HG03558 (cell line): ENCODE results near the gene ZBTB3.
"Not testable (repeated sequence)": the region's sequence is repeated elsewhere in the genome, so short reads cannot be mapped to it uniquely, and the experiment has no call there.

Experiments
- ATAC-seq: cut with Tn5 transposase; IDR thresholded peaks from one replicate; pipeline ENCODE4 v1.9.1; 2021; ENCODE audit warnings: moderate number of reproducible peaks; ENCODE audit not compliant: unreplicated experiment; ENCODE audit errors: extremely low read depth

Gene ZBTB3

DNA sequence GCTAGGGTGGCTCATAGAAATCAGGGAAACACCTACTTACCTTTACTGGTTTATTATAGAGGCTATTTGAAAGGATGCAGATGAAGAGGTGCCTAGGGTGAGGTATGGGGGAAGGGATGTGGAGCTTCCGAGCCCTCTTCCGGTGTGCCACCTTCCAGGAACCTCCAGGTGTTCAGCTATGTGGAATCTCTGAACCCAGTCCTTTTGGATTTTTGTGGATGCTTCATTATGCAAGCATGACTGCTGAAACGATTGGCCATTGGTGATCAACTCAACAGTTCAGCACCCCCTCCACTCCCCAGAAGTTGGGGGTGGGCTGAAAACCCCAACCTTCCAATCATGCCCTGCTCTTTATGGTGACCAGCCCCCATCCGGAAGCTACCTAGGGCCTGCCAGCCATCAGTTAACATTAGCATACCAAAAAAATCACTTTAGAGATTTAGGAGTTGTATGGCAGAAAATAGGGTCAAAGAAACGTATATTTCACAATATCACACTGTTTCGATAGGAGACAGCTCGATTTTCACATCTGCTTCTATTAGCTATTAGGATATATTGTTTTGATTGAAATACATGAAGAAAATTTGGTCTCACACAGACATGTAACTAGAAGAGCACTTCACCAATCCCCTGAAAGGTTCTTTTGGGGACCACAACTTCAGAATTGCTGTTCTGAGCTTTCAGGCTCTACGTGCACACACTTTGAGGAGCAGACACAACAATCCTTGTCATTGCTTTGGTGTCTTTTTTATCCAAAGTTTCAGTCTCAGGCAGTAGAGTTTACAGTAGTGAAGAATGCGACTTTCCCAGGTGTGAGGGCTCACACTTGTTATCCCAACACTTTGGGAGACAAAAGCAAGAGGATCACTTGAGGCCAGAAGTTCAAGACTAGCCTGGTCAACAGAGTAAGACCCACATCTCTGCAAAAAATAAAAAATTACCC is 4.2 kb upstream of the ZBTB3 start:
- ATAC-seq: no peak

DNA sequence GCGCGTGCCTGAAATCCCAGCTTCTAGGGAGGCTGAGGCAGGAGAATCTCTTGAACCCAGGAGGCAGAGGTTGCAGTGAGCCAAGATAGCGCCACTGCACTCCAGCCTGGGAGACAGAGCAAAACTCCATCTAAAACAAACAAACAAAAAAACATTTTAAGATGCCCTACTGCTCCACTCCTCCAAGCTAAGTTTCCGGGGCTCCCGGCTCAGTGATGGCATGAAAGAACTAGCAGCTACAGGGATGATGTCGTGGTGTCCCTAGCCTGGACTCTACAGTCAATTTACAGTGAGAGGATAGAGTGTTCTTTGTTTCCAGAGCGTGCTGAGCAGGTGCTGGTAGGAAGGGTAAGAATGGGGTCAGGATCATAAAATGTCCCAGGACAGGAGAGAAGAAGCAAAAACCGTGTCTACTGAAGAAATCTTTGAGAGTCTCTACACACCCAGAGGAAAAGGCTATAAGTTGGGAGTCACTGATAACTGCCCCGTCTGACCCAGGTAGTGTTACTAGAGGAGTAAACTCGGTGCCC is 1.2 kb upstream of the ZBTB3 start:
- no peak for ATAC-seq

DNA sequence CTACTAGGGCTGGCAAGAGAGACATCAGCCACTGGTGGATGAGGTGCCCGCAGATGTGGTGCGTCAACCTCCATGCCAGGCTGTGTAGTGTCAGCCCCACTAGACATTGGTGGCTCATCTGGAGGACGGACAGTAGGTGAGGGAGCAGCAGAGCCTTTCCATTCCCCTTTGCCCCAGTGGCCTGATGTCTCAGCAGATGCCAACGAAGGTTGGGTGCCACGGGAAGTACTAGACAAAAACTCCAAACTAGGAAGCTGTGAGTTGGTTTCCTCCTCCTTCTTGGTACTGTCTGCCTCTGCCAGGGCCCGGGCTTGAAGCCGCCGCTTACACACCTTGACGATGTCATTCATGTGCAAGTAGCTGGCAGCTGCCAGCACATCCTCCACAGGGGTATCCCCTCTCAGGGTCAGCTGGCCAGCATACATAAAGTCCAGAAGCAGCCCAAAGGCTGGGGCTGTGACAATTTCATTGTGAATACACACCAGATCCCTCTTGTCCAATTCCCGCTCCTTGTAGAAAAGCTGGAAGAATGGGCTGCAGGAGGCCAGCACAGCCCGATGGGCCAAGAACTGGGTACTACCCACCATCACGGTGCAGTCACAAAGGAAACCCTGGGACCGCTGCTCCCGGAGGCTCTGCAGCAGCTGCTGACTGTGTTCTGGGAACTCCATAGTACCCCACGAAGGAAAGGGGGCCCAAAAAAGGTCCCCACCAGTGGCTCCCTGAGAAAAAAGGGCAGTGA is 795 bp downstream of the ZBTB3 start:
- ATAC-seq: no peak

DNA sequence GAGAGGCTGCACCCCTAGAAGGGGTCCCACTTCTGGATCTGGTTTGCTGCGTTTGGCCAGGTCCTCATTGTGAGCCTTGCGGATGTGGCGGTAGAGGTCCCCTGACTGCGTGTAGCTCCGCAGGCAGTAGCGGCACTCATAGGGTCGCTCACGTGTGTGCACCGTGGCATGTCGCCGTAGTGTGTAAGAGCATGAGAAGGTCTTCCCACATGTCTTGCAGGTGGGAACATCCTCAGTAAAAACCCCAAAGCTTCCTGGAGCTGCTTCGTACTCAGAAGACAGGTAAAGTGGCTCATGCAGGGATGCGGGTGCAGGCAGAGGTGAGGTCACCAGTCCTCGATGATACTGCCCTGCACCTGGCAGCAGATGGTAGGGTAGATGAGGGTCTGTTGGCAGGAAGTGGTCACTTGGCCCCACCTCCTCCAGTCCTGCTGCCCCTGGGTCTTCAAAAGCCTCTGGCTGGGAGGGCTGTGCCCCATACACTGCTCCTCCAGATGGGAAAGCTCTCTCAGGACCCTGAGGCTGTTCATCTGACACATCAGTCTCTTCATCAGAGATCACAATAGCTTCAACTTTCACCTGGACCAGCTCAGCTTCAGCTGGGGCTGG is 1.7 kb downstream of the ZBTB3 start:
- no peak for ATAC-seq

DNA sequence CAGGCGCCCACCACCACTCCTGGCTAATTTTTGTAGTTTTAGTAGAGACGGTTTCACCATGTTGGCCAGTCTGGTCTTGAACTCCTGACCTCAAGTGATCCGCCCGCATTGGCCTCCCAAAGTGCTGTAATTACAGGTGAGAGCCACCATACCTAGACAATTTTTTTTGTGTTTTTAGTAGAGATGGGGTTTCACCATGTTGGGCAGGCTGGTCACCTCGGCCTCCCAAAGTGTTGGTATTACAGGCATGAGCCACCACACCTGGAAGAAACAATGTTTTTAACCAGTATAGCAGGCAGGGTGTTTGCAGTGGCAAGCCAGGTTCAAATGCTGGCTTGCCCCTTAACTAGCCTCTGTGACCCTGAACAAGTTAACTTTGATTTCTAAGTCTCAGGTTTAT is 4.0 kb downstream of the ZBTB3 start:
- ATAC-seq: not testable (repeated sequence)

DNA sequence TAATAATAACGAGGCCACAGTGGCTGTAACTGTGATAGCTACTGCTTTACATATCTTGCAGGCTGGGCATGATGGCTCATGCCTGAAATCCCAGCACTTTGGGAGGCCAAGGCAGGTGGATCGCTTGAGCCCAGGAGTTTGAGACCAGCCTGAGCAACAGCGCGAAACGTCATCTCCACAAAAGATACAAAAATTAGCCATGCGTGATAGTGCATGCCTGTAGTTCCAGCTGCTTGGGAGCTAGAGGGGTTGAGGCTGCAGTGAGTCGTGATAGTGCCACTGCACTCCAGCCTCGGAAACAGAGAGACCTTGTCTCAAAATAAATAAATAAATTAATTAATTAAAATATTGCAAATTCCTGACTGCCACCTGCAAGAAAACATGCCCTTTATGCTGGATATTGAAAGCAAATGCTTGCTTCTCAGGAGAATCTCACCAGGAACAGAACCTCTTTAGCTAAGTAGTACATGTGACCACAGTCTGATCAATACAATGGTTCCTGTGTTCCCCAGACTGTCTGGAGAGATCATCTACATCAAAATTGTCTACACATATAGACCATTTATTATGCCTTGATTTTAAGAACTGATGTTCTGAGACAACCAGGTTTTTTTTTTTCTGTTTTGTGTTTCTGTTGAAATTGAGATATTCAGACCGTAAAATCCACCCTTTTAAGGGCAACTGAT is 6.3 kb downstream of the ZBTB3 start:
- no peak for ATAC-seq

DNA sequence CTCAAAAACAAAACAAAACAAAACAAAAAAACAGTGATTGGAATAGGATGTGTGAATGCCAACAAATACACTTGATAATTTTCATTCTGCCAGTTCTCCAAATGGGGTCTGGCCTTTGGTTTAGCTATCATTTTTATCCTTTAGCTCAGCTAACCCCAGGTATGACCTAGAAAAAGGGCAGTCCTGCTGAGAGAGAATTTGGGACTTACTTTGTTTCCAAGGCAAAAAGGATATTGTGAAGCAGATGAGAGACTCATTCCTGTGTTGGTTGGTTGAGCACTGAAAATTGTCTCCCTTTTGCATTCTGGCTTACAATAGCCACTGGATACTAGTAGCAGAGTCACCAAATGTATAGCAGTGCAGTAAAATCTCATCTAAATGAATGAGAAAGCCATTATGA is 16.8 kb downstream of the ZBTB3 start:
- no peak for ATAC-seq

DNA sequence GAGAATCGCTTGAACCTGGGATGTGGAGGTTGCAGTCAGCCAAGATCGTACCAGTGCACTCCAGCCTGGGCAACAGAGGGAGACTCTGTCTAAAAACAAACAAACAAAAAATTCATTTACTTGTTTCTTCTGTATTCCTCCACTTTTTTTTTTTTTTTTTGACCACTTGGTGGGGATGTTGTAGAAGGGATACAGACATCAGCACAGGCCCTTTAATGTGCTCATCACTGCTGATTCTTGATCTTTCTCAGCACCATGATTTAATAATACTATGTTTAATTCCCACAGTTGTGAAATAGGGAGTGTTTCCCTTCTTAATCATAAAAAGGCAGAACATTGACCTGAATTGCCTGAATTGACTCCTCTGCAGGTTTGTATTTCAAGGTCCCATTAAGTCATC is 21.1 kb downstream of the ZBTB3 start:
- ATAC-seq: no peak

DNA sequence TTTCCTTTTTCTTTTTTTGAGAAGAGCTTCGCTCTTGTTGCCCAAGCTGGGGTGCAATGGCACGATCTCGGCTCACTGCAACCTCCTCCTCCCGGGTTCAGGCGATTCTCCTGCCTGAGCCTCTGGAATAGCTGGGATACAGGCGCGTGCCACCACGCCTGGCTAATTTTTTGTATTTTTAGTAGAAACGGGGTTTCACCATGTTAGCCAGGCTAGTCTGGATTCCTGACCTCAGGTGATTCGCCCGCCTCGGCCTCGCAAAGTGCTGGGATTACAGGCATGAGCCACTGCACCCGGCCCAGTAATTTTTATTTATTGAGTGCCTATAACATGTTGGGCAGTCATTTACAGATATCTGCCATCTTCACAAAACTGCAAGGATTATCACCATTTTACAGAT is 23.9 kb downstream of the ZBTB3 start:
- not testable (repeated sequence) for ATAC-seq

DNA sequence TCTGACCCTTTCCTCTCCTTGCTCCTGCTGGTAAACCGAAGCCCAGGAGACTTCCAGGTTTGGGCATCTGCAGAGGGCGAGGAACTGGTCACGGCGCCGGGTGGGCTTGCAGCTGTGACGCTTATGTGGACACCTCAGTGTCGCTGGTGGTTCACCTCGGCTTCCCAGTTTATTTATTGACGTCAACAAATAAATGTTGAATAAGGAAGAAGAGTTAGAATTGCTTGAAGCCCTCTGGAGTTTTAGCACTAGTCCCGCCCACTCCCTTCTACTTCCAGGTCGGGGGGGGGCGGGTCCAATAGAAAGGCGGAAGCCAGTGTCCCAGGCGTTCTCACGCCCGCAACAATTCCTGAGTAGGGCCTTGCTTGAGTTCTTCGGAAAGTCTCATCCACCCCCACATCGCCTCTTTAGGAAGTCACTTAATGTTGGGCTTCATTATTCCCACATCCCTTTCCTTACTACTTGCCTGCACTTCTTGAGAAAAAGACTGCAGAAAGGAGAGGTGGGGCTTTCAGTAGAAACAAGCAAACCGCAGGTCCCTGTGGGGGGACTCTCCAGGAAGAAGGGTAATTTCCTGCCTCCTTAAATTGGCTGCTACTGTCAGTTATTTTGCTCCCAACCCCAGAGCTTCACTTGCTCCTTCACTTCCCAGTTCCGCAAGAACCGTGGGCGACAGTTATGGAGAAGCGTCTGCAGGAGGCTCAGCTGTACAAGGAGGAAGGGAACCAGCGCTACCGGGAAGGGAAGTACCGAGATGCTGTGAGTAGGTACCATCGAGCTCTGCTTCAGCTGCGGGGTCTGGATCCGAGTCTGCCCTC is 25.6 kb downstream of the ZBTB3 start, which contains the start of gene TTC9C:
TTC9C (plus strand) TSS at position 316 of the 818 bp plus-strand sequence; CDS start at position 679, 363 bp downstream.
- ATAC-seq: no peak

DNA sequence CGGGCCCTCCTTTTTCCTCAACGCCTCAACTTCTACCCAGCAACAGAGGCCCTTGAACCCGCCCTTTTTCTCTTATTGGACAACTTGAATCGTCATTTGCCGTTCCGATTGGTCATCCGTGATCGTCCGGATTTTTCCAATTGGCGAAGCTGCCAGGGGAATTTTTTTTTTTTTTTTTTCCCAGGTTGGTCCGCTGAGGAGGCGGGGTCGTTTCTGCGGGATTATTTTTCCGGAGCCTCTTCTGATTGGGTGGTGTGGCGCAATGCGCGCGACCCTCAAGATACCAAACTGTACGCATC is 26.1 kb downstream of the ZBTB3 start:
- peak; percentile 27 for ATAC-seq

DNA sequence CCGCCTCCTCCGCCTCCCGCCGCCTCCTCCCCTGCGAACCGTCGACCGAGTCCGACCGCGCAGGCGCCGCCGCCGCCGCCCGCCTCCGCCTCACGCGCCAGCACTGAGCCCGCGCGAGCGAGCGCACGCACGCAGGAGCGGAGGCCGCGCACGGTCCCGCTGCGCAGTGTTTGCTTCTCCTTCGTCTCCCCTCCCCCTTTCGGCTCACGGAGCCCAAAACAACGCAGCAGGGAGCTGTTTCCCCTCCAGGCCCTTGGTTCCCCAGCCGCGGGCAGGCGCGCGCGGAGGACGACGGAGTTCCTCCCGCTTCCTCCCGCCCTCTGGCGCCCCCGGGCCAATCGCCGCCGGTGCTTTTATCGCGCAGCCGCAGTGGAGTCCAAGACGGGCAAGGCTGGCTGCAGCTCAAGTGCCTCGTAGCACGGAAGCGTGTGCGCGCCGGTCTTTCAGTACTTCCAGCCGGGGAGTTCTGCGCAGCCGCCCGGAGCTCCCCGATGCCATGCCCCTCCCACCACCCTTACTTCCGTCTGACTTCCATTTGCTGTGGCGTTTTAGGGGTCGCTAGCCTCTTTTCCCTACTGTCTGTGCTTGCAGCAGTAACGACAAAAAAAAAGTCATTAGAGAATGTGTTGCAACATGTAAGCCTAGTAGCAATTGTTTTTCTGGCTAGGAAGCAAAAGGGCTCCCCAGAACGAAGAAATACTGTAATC is 26.6 kb downstream of the ZBTB3 start, which contains the start of gene HNRNPUL2:
HNRNPUL2 (minus strand) TSS at position 293 of the 707 bp plus-strand sequence. CDS start 301 bp downstream, outside the sequence.
- peak; percentile 42 for ATAC-seq

DNA sequence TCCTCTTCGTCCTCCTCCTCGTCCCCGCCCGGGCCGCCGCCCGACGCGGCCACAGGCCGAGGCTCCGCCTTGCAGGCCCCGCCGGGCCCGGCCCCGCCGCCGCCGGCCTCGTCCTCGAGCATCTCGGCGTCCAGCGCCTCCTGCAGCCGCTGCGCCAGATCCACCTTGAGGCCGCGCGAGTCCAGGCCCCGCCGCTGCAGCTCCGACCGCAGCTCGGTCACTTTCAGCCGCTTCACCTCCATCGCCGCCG is 27.1 kb downstream of the ZBTB3 start:
- ATAC-seq: no peak

DNA sequence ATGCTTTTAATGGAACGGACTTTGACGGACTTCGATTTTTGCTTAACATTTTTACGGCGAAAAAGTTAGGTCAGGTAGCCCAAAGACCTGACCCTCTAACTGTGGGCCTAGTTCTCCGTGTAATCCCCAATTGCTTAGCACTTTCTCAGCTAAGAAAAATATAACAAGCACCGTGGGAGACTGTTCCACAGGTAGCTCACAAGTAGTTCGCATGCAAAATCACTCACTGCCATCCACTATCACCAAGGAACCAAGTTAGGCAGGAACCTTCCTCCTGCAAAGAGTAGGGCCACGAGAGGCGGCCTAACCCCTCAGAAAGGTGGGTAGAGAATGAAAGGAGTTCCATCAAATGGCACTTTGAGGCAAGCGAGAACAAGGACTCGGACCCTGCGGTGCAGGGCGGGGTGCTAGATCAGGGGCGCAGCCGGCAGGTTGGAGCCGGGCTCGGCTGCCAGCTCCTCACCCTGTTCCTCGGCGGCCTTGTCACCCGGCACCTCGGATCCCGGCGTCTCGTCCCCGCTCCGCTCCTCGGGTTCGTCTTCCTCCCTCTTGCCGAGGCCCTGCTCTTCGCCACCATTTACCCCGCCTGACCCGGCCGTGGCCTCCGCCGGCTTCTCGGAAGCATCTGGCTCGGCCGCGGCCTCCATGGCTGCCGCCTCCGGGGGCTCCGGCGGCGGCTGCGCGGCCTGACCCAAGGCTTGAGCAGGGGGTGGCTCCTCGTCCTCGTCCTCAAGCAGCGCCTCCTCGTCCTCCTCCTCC is 27.6 kb downstream of the ZBTB3 start:
- ATAC-seq: no peak

DNA sequence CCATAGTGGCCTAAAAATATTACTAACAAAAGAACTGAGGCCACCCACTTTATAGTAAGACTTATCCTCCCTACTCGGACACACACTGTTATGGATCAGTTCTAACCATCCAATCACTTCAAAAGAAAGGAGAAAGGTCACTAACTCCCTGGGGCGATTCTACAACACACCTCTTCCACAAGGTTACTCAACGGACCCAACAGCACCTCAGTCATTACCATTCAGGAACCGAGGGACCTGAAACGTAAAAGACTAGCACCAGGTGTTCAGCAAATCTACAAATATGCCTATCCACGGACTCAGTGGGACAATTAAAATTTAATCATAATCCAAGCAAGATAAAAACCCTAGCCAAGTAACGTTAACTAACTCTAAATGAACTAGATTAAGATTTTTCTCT is 28.3 kb downstream of the ZBTB3 start:
- no peak for ATAC-seq

DNA sequence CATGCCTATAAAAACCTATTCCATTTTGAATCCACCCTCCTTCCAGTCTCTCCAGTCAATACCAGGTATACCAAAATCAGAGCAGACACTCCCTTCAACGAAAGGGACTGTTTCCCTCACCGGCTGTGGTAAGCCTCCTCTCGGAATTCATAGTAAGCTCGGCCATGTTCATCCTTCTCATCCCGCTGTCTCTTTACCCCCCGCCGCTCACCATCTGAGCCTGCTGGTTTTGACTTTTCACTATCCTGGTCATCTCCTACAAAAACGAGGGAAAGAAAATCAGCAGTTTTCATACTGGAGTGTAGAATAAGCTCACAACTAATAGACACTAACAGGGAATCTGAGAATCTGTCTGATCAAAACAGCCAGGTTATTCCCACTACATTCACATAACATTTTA is 29.8 kb downstream of the ZBTB3 start:
- no peak for ATAC-seq

DNA sequence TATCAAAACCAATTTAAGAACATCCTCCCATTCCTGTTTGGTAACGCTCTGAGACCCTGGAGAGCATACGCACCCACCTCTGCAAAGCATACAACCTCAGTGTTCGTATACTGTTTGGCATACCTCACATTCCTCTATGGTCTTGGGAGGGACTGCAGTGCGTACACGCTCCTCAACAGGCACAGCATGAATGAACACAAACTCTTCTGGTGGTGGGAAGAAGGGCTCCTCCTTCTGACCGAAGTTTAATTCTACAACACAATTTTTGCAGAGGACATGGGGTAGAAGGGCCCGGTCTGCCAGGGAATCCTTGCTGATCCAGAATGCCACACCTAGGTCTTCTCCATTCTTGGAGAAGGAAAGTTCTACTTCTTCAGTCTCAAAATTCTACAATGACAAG is 32.0 kb downstream of the ZBTB3 start:
- ATAC-seq: no peak

DNA sequence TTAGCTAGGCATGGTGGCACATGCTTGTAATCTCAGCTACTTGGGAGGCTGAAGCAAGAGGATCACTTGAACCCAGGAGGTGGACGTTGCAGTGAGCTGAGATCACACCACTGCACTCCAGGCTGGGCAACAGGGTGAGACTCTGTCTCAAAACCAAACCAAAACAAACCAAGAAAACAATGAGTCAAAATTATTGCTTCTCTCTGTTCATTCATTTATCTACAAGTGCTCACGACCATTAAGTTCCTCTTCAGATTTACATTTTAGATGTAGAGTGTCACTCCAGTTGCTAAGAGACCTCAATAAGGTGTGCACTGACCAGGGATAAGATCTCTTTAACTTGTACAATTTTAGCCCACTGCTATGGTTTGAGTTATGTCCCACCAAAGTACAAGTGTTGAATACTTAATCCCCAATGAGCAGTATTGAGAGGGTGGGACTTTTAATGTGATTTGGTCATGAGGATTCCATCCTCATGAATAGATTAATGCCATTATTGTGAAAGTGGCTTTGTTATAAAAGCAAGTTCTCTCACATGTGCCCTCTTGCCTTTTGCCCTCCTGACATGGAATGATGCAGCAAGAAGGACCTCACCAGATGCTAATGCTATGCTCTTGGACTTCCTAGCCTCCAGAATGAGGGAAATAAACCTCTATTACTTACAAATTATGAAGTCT is 34.5 kb downstream of the ZBTB3 start:
- ATAC-seq: no peak
